BE2C (cell line): ENCODE results near the gene WDR93.
A peak's percentile ranks its signal among the peaks of the same experiment; 100 is the strongest.

Source experiments
- DNase-seq: peaks from one replicate; pipeline ENCODE4 v3.0.0-alpha.2; 2020
- H3K27me3 ChIP-seq: fragments of 250-450 bp; sonication (Bioruptor Pico); 2 replicates; pipeline ENCODE4 v1.5.1; 2020; ENCODE audit warnings: mild to moderate bottlenecking
- H3K36me3 ChIP-seq: fragments of 250-450 bp; sonication (Bioruptor Pico); 2 replicates; pipeline ENCODE4 v1.5.1; 2020; ENCODE audit warnings: mild to moderate bottlenecking
- H3K4me1 ChIP-seq: fragments of 250-450 bp; sonication (Bioruptor Pico); 2 replicates; pipeline ENCODE4 v1.5.1; 2020
- H3K4me3 ChIP-seq: 2 replicates; pipeline ENCODE4 v1.5.1; 2011; ENCODE audit warnings: low read depth, low read length
- H3K9me3 ChIP-seq: fragments of 250-450 bp; sonication (Bioruptor Pico); 2 replicates; pipeline ENCODE4 v1.5.1; 2020
- TF ChIP-seq, protein P1 (sequence below): IDR thresholded peaks from 2 replicates; pipeline ENCODE4 v1.5.1; 2012; ENCODE audit warnings: mild to moderate bottlenecking, low read depth, low read length

The WDR93 gene

DNA sequence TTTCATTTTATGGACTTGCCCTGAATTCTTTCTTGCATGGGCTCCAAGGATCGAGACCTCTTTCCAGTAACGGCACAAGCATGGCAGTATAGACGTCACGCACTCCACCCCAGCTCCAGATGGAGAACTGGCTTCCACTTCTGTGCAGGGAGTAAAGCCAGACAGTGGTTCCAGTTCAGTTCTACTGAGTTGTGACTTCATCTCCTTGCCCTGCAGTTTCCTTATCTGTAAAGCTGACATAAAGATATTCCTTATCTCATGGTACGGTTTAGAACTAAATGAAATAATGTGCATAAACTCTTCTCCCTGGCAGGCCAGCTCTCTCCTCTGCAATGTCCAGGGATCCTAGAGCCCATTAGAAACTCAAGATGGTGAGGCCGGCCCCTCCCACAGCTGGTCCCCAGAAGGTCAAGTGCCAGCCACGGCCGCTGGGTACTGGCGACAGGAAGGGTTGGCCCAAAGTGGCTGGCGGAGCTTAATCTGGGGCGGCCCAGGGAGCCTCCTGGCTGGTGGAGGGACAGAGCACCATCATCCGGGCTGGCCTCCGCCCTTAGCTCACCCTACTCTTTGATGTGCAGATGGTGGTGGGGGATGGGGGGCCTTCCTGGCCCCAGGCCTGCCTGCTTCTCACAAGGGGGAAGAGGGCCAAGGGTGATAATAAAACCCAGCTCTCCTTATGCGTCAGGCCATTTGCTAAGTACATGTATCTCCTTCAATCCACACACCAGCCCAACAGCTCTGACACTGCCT is 92.7 kb downstream of the WDR93 start:
- Histone ChIP-seq H3K36me3 (no peaks in the 10 kb centered on the region), H3K9me3 (no peaks in the 10 kb centered on the region), H3K4me3 (no peak overlapping the region), H3K4me1 (peaks cover 9% of the 10 kb centered on the region), H3K27me3 (no peaks in the 10 kb centered on the region)
- DNase-seq, result peak; percentile 45
- TF ChIP-seq, protein P1, sequence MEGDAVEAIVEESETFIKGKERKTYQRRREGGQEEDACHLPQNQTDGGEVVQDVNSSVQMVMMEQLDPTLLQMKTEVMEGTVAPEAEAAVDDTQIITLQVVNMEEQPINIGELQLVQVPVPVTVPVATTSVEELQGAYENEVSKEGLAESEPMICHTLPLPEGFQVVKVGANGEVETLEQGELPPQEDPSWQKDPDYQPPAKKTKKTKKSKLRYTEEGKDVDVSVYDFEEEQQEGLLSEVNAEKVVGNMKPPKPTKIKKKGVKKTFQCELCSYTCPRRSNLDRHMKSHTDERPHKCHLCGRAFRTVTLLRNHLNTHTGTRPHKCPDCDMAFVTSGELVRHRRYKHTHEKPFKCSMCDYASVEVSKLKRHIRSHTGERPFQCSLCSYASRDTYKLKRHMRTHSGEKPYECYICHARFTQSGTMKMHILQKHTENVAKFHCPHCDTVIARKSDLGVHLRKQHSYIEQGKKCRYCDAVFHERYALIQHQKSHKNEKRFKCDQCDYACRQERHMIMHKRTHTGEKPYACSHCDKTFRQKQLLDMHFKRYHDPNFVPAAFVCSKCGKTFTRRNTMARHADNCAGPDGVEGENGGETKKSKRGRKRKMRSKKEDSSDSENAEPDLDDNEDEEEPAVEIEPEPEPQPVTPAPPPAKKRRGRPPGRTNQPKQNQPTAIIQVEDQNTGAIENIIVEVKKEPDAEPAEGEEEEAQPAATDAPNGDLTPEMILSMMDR, result no peak

DNA sequence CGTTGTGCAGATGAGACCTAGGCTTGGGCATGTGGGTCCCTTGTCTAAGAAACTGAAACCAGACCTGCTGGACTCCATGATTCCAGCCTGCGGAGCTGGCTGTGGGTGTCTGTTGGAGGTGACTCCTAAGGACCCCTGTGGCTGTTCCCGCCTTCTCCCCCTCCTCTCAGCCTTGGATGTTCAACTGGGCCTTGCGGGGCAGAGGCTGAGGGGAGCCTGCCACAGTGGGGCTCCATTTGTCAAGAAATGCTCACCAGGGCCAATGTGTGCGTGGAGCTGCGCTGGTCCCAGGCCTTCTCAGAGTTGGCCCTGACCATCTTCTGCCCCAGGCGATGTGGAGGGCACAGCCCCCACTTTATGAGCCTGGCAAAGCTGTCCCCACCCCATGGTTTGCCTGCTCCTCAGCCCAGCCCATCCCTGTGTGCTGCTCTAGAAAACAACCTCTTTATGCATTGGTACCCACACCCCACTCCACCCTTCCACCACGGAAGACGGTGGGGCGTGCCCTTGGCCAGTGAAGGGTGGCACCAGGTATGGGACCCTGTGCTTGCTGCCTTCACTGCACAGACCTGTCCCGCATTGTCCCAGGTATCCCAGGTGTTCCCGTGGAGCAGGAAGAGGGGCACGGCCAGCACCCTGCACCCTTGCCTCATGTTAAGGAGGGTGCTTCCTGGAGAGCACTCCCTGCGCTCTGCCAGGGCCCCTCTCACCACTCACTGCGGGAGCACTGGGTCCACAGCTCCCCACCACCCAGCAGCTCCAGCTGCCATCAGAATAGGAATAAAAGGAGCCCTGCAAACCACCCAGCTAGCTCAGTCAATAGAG is 93.5 kb downstream of the WDR93 start:
- TF ChIP-seq, protein P1, result no peak
- H3K36me3 ChIP-seq, result no peaks in the 10 kb centered on the region
- H3K27me3 ChIP-seq, result no peaks in the 10 kb centered on the region
- no peak overlapping the region for H3K4me3 ChIP-seq
- no peak for DNase-seq
- H3K9me3 ChIP-seq, result no peaks in the 10 kb centered on the region
- peaks cover 9% of the 10 kb centered on the region for H3K4me1 ChIP-seq

DNA sequence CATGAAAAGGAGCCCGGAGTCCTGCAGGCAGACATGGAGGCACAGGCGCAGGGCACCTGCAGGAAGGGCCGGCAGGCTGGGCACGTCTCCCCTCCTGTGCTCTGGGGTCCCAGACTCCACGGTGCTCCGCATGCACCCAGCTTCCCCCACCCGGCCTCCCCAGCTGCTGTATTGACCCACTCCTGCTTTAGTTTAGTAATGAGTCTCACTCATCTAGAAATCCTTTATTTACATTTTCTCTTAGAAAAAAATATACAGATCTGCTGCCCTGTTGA is 94.0 kb downstream of the WDR93 start:
- Histone ChIP-seq H3K9me3 (no peaks in the 10 kb centered on the region), H3K4me1 (peaks cover 9% of the 10 kb centered on the region), H3K4me3 (no peak overlapping the region), H3K27me3 (no peaks in the 10 kb centered on the region), H3K36me3 (no peaks in the 10 kb centered on the region)
- DNase-seq, result no peak
- TF ChIP-seq, protein P1, result no peak

DNA sequence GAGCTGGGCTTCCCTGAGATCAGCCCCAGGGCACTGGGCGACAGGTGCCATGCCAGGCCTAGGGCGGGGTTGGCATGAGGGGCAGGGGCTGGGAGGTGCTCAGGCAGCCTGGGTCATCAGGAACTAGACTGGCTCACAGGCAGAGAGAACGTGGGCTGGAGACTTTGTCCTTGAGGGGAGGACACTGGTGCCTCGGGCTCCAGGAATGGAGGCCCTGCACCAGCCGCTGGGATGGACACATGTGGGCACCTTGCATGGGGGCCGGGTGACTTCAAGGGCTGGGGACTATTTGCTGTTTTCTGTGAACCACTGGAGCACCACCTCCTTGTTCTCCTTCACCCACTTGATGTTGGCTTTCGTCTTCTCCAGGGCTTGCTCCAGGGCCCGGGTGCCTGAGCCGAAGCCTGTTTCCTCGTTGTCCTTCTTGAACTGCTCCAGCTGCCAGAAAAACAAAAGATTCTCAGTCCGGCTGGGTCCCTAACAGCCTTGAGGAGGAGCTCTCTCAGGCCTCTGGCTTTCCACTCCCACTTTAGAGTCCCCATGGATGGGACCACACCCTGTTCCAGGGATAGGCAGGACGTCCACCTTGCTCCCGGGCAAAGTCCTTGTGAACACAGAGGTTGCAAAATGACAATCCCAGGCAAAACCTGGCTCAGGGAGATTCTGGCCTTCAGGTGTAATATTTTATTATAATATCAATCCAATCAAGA is 94.6 kb downstream of the WDR93 start:
- peaks cover 9% of the 10 kb centered on the region for H3K4me1 ChIP-seq
- no peaks in the 10 kb centered on the region for H3K27me3 ChIP-seq
- no peaks in the 10 kb centered on the region for H3K9me3 ChIP-seq
- no peak overlapping the region for H3K4me3 ChIP-seq
- TF ChIP-seq, protein P1, result no peak
- no peak for DNase-seq
- H3K36me3 ChIP-seq, result no peaks in the 10 kb centered on the region

DNA sequence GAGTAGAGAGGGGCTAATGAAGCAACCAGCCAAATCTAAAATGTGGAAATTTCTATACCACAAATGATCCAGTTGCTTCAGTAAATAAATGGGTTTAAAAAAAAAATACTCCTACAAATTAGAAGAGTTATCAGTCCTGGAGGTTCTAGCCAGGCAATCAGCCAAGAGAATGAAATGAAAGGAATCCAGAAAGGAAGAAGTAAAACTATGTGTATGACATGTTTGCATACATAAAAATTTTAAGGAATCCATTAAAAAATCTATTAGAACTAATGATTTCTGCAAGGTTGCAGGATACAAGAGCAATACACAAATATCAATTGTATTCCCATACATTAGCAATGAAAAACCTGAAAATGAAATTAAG is 95.1 kb downstream of the WDR93 start:
- no peaks in the 10 kb centered on the region for H3K36me3 ChIP-seq
- H3K9me3 ChIP-seq, result no peaks in the 10 kb centered on the region
- H3K4me3 ChIP-seq, result no peak overlapping the region
- peaks cover 9% of the 10 kb centered on the region for H3K4me1 ChIP-seq
- DNase-seq, result no peak
- TF ChIP-seq, protein P1, result no peak
- no peaks in the 10 kb centered on the region for H3K27me3 ChIP-seq
